SH-SY5Y (cell line): ENCODE results near the gene RIC1.

Experiments
- GATA2 ChIP-seq: IDR thresholded peaks from 2 replicates; pipeline ENCODE4 v1.6.1; 2011; ENCODE audit warnings: mild to moderate bottlenecking, low read depth, low read length
- GATA3 ChIP-seq: IDR thresholded peaks from 2 replicates; pipeline ENCODE4 v1.6.1; 2011; ENCODE audit warnings: low read depth, mild to moderate bottlenecking, low read length, moderate library complexity

DNA sequence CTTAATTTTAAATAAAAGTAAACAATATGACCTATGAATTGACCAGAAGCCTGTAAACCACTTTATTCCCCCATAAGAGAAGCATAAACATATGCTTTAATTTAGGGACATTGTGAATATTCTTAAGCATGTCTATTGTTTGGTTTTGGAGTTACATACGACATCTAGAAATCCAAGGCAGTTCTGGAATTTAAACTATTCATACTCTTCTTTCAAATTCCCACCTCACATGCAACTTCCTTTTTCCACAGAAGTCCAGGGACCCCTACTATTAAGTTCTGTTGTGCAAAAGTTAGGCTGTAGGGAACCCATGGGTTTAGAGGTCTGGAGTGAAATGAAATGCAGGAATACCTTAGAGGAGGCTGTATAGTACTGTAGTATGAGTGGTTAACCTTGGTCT lies 2.1 kb downstream of the RIC1 start:
- TF ChIP-seq GATA3, result no peak
- no peak for TF ChIP-seq GATA2
